DMS114 treated with DMSO at 0.1 percent for 48 hours (cell line): ENCODE data around the gene USP38.
A peak's percentile ranks its signal among the peaks of the same experiment; 100 is the strongest.

ENCODE experiments used
- DNase-seq: peaks from one replicate; lab custom pipeline; 2025; ENCODE audit not compliant: unreplicated experiment; lab: John Stamatoyannopoulos, UW

Gene USP38, protein sequence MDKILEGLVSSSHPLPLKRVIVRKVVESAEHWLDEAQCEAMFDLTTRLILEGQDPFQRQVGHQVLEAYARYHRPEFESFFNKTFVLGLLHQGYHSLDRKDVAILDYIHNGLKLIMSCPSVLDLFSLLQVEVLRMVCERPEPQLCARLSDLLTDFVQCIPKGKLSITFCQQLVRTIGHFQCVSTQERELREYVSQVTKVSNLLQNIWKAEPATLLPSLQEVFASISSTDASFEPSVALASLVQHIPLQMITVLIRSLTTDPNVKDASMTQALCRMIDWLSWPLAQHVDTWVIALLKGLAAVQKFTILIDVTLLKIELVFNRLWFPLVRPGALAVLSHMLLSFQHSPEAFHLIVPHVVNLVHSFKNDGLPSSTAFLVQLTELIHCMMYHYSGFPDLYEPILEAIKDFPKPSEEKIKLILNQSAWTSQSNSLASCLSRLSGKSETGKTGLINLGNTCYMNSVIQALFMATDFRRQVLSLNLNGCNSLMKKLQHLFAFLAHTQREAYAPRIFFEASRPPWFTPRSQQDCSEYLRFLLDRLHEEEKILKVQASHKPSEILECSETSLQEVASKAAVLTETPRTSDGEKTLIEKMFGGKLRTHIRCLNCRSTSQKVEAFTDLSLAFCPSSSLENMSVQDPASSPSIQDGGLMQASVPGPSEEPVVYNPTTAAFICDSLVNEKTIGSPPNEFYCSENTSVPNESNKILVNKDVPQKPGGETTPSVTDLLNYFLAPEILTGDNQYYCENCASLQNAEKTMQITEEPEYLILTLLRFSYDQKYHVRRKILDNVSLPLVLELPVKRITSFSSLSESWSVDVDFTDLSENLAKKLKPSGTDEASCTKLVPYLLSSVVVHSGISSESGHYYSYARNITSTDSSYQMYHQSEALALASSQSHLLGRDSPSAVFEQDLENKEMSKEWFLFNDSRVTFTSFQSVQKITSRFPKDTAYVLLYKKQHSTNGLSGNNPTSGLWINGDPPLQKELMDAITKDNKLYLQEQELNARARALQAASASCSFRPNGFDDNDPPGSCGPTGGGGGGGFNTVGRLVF

DNA sequence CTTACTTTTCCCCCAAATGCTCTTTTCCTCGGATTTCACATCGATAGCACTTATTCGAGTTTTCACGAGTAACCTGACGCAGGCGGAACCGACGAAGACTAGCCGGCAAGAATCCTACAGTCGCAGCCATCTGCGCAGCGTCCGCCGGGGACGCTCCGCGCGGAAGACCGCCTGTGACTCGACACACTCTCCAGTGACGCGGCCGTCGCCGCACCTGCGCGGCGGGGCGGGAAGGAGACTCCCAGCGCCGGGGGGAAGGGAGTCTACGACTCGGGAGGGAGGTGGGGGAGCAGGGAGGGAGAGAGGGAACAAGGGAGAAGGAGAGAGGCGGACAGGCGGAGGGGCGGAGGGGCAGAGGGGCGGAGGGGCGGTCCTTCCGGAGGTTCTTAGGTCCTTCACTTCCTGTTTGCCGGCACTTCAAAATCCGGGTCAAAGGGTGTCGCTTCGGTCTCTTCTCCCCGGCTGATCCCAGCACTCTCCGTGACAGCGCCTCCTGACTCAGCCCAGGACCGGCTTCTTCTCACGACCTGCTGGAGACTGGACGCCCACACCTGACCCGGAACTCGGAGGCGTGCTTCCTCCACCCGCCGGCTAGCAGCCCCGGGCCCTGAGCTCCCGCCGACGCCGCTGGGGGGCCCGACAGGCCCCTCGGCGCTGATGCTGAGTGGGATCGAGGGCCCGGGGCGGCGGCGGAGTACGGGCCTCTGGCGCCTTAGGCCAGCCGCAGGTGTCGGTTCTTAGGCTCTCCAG is at the start of gene USP38:
Gene USP38 (plus strand): TSS at position 415 of the 750 bp plus-strand sequence. CDS start 534 bp downstream, outside the sequence.
- DNase-seq: peak; percentile 77

DNA sequence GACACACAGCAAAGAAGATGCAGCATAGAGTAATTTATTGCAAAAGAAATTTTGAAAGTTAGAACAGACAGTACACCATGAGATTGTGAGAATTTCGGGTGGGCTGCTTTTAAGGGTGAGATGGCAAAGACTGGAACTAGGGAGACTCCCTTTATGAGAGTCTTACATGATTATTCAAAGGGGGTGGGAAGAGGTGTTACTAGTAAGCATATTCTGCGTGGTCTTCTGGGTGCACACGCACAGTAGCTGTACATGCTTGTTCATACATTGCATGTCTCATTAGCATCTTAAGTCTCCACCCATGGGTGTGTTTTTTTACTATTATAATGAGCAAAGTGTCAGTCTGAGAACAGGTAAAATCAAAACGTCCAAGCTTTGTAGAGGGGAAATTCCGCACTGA is 49.4 kb upstream of the USP38 start:
- no peak for DNase-seq

DNA sequence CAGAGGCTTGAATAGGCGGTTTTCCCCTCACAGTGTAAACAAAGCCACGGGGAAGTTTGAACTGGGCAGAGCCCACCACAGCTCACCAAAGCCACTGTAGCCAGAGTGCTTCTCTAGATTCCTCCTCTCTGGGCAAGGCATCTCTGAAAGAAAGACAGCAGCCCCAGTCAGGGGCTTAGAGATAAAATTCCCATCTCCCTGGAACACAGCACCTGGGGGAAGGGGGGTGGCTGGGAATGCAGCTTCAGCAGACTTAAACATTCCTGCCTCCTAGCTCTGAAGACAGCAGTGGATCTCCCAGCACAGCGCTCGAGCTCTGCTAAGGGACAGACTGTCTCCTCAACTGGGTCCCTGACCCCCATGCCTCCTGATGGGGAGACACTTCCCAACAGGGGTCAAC is 44.0 kb upstream of the USP38 start:
- DNase-seq: no peak

DNA sequence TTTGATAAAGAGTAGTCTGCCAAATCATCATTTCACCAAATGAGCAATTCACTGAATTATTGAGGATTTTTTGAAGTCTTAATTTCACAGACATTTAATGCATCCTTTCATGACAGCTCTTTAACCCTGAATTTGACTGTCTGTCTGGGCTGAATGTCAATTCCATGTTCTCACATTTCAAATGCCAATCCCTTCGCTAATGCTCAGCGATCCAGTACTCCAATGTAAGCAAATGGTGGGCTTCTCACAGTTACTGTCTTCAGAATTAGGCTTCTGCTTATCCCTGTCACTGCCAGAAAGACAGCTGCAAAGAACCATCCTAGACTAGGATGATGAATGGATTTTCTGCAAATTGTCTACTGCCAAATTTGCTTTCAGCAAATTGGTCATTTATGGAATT is 36.2 kb upstream of the USP38 start:
- no peak for DNase-seq

DNA sequence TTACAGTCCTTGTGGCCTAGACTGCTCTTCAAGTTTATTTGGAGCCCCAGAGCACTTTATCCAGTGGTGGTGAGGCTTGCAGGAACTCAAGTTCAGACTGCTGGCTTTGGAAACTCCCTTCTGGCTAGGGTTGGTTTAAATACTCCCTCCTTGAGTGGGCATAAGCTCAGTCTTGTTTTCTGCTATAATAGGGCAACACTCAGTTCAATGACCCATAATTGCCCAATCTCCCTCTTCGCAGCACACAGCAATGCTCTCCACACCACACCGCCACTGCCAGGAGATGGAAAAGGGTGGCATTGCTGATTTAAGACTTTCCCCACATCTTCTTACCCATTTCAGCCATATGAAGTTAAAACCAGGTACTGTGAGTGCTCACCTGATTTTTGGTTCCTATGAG is 27.9 kb upstream of the USP38 start:
- no peak for DNase-seq

DNA sequence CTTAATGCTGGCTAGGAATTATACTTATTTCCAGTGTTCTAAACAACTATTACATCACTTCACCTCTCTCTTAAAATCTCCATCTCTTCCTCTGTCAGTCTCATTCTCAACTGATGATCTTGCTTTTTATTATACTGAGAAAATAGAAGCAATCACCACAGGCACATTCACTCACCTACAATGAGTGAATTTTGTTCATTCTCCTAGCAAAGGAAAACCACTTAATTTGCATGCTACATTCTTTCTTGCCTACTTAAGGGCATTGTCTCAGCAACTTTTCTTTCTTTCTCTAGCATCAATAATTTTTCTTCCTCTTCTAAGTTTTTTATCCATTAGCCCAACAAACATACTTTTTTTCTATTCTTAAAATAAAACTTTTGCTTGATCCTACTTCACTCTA is 21.1 kb upstream of the USP38 start:
- no peak for DNase-seq

DNA sequence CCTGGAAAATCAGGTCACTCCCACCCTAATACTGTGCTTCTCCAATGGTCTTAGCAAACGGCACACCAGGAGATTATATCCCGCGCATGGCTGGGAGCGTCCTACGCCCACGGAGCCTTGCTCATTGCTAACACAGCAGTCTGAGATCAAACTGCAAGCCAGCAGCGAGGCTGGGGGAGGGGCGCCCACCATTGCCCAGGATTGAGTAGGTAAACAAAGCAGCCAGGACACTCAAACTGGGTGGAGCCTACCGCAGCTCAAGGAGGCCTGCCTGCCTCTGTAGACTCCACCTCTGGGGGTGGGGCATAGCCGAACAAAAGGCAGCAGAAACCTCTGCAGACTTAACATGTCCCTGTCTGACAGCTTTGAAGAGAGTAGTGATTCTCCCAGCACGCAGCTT is 18.0 kb upstream of the USP38 start:
- peak; percentile 18 for DNase-seq

DNA sequence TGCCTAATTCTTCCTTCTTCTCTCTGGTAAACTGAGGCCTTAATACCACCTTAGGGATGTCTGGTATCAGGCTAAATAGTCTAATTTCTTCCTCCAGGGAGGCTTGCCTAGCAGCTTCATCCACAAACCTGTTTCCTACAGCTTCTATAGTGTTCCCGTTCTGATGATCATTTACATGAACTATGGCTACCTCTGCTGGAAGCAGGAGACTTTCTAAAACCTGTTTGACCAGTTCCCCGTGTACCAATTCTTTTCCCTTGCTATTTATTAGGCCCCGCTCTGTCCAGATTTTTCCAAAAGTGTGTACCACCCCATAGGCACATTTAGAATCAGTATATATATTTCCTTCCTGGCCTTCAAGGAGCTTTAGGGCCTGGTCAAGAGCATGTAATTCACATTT is 5.8 kb upstream of the USP38 start:
- no peak for DNase-seq

DNA sequence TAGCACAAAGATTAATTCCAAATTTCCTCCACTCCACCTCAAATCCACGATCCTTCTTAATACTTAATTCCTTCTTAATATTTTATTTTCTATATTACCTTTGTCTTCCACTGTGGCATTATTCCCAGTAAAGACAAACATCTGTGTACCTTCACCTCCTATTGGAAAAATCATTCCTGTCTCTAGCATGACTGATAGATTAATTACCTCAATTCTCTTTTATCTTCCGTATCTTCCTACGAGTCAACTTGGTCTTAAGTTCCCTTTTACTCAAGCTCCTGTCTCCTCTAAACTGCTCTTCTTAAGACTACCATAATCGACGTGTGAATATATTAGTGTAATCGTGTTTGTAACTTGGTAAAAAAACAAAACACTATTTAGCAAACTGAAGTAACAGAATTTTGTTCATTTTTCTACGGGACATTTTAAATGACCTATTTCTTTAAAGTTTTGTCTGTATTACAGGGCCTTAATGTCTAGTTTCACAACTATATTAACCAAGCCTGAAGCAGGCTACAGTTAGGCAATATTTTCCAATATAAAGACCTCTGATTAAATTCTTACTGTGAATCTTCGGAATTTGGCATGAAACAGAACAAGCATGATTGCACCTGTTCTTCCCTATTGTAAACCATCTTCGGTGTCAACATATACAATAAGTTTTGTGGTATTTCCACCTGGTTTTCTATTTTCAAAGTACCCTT is 1.1 kb upstream of the USP38 start:
- DNase-seq: no peak

DNA sequence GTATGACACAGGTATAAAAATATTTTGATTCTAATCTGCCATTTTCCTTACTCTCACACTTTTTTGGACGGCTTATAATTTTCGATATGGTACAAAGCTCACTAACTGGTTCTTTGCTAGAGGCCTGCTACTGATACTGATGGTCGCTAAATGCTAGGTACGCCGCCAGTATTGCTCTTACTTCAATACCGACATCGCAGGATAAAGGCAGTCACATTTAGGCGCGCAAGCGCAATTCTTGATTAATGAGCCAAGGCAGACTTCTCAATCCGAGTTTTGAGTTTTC is 557 bp upstream of the USP38 start:
- no peak for DNase-seq

DNA sequence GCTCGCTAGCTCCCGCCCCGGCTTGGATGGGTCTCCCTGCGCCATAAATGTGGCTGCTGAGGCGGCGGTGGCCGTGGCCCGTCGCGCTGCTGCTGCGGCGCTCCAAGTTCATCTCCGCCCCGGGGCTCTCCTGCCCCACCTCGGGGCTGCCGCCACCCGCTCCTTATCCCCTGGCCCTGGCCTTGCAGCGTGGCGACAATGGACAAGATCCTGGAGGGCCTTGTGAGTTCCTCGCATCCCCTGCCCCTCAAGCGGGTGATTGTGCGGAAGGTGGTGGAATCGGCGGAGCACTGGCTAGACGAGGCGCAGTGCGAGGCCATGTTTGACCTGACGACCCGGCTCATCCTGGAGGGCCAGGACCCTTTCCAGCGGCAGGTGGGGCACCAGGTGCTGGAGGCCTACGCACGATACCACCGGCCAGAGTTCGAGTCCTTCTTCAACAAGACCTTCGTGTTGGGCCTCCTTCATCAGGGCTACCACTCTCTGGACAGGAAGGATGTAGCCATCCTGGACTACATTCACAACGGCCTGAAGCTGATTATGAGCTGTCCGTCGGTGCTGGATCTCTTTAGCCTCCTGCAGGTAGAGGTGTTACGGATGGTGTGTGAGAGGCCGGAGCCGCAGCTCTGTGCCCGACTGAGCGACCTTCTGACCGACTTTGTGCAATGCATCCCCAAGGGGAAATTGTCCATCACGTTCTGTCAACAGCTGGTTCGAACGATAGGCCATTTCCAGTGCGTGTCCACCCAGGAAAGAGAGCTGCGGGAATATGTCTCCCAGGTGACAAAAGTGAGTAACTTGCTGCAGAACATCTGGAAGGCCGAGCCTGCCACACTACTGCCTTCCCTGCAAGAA is 763 bp downstream of the USP38 start:
- DNase-seq: no peak

DNA sequence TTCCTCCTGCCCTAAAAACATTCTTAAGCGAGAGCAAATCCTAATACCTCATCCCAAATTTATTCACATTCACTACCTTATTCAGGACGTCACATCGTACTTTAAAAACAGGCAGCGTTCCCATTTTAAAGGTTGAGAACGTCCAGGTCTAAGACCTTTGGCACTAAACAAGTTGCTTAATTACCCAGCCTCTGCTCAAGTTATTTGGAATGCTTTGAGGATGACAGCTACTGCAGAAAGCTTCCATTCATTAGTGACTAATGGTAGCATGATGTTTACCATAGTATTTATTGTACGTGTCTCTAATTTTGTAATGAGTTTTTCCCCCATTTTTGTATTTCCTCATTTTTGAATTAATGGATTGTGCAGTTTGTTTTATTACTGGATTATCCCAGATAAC is 1.5 kb downstream of the USP38 start:
- DNase-seq: no peak

DNA sequence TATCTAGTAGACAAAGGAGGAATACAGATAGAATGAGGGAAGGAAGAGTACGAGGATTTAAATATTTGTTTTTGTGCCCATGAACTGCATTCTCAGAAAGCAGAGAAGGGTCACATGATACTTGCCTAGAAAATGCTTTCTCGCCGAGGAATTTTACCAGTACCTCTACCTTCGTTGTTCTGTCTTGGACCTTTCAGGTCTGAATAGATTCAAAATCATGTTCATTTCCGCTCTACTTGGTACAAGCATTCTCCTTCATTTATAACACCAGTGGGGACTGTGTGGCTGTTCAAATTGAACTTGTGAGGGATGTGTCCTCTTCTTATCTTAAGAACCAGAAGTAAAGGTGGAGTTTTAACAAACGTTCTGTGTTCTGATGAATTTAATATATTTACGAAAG is 1.9 kb downstream of the USP38 start:
- no peak for DNase-seq

DNA sequence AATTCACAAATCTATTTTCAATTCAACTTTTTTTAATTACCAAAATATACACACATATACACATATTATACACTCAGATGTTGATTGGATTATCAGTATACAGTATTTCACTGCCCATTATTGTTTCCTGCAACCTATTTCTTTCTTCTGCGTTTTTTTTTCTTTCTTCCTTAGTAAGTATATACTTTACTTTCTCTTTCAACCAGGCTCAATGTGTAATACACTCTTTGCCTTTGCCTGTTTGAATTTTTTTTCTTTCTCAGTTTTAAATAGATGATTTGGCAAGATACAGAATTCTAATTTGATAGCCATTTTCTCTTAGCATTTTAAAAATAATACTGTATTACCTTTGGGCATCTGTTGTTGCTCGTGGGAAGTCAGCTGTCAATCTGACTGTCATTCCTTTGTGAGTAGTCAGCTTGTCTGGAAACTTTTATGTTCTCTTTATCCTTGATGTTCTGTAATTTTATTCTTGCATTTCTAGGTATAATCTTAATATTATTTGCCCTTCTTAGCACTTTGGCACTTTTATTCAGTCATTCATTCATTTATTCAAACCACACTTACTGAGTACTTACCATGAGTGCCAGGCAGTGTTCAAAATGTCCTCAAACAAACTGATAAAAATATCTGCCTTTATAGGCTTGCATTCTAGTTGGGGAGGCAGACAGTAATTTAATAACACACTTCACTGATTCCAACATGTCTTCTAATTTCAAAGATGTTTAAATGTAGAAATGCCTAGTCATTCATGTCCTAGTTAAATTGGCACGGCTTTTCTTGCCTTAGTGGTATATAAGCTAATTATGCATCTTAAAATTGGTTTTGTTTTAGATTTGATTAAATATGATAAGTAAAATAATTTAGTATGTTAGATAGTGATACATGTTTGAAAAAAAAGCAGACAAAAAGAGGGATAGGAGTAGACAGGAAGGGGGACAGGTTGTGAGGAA is 3.7 kb downstream of the USP38 start:
- no peak for DNase-seq

DNA sequence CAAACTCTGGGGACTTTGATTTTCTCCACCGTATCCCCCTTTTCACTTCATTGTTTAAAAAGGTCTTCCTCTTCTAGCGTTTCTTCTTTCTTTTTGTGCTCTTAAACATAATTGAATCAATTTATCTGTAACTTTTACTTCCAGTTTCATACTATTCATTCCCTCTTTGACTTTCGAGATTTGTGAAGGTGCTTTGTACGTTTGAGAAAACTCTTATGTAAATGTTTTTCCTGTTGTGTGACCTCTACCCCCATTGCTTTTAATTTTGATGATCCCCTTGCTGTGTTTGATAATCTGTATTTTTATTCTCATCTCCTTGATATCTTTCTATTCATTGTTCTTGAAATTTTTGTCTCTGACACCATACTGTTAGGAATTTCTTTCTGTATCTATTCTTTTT is 4.8 kb downstream of the USP38 start:
- no peak for DNase-seq

DNA sequence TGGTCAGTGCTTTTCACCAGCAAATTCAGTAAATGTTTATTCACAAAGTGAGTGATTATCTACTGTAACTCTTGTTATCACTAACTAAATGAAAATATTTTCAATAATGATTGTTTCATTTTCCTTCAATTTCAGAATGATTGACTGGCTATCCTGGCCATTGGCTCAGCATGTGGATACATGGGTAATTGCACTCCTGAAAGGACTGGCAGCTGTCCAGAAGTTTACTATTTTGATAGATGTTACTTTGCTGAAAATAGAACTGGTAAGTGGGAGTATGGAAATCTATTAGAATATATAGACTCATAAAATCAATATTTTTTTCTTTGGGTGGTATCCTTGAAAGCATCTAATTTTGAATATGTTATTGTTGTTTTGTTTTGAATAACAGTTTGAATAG is 10.9 kb downstream of the USP38 start:
- DNase-seq: no peak

DNA sequence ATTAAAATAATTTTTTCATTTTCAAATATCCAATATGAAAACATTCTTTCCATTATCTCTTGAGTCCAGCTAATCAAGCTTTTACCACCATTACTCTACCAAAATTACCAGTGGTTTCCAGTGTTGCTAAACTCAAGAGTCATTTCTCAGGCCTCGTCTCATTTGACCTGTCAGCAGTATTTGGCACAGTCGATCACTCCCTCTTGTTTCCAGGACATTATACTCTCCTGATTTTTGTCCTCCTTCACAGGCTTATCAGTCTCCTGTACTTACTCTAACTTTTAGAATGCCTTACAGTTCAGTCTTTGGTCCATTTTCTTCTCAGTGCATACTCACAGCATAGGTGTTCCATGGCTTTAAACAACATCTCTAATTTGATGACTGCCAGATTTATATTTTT is 11.6 kb downstream of the USP38 start:
- DNase-seq: no peak

DNA sequence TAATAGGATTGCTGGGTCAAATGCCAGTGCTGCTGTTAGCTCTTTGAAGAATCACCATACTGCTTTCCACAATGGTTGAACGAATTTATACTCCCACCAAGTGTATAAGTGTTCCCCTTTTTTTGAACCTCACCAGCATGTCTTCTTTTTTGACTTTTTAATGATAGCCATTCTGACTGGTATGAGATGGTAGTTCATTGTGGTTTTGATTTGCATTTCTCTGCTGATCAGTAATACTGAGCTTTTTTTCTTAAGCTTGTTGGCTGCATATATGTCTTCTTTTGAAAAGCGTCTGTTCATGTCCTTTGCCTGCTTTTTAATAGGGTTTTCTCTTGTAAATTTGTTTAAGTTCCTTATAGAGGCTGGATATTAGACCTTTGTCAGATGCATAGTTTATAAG is 14.8 kb downstream of the USP38 start:
- no peak for DNase-seq

DNA sequence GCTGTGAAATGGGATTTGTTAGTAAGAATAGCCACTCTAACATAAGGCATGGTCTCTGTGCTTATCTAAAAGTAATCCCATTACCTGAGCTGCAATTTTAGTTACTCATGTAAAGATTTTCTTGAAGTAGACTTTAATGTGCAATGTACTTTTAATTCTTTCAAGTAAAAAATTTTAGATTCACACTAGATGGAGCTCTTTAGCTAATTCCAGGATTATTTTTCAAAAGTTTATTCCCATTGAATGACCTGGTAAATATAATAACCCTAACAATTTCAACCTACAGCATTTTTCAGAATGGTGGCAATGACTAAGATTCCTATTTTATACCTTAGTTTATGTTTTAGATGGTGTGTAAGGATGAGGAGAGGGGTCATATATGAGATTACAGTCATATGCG is 18.1 kb downstream of the USP38 start:
- peak; percentile 3 for DNase-seq
